ENCODE data around the gene MMP13. TPM values are rescaled to one million over a fixed set of nuclear protein-coding genes. Genes with fewer than 3 reads are reported as not detected.
"Not testable (repeated sequence)": the region's sequence is repeated elsewhere in the genome, so short reads cannot be mapped to it uniquely, and the experiment has no call there.

MMP13 gene
- 0.03 TPM in 1 of 2 replicates, not detected in the other for polyA plus RNA-seq (2013)

DNA sequence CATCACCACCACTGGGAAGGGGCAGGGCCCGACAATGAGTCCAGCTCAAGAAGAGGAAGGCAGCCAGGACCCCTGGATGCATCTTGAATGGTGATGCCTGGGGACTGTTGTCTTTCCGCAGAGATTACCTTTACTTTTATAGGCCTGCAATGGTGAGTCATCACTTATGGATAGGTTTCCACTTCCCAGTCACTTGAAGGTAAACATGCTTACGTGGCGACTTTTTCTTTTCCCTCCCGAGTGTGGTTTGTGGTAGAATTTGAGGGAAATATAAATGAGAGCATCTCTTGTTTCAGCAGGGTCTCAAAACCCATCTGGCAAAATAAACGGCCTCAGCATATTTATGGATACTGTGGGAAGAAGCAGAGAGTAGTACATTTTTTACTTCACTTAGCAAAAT is at the start of gene MMP13:
Gene MMP13, minus strand, starts transcription at position 109 of the 400 bp plus-strand sequence. Its CDS starts 27 bp downstream, at position 82.
- WGBS (ENCODE audit: extremely low coverage, insufficient coverage, insufficient read length): no CpG with 5 or more reads among the region's 6 CpGs
- H3K9me3 ChIP-seq (ENCODE audit: insufficient read depth, low read depth, low read length): no peaks in the 10 kb centered on the region
- no peak within 1 kb of the TSS for H4K12ac ChIP-seq (ENCODE audit: low read depth, low read length)

DNA sequence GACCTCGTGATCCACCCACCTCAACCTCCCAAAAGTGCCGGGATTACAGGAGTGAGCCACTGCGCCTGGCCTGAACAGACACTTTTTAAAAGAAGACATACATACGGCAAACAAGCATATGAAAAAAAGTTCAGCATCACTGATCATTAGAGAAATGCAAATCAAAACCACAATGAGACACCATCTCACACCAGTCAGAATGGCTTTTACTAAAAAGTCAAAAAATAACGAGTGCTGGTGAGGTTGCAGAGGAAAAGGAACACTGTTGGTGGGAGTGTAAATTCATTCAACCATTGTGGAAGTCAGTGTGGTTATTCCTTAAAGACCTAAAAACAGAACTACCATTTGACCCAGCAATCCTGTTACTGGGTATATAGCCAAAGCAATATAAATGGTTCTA is 48.7 kb upstream of the MMP13 start:
- not testable (repeated sequence) for H3K79me1 ChIP-seq (ENCODE audit: low read length); H3K79me2 ChIP-seq (ENCODE audit: control insufficient read depth, insufficient read depth, low read length, poor library complexity); H2BK5ac ChIP-seq (ENCODE audit: low read depth, low read length, poor library complexity); H3K18ac ChIP-seq (ENCODE audit: low read length); H3K14ac ChIP-seq (ENCODE audit: low read length); H2BK12ac ChIP-seq (ENCODE audit: low read length); H2AFZ ChIP-seq (ENCODE audit: insufficient read depth, low read length, poor library complexity); H4K91ac ChIP-seq (ENCODE audit: low read depth, low read length); H3K4me1 ChIP-seq (ENCODE audit: control insufficient read depth in 1 of 2, insufficient read depth in 2 of 2, low read length in 2 of 2); H3K27ac ChIP-seq (ENCODE audit: low read depth, low read length); H3K23ac ChIP-seq (ENCODE audit: low read length); H3K27me3 ChIP-seq (ENCODE audit: insufficient read depth, low read length); H3K4me3 ChIP-seq (ENCODE audit: low read depth, low read length); H4K8ac ChIP-seq (ENCODE audit: low read depth, low read length); H2AK5ac ChIP-seq (ENCODE audit: low read length); H3K9ac ChIP-seq (ENCODE audit: low read length); DNase-seq; H2BK120ac ChIP-seq (ENCODE audit: insufficient read depth, low read length, poor library complexity); H4K12ac ChIP-seq (ENCODE audit: low read depth, low read length); H3K4ac ChIP-seq (ENCODE audit: low read depth, low read length); H3K36me3 ChIP-seq (ENCODE audit: control insufficient read depth in 1 of 2, insufficient read depth in 2 of 2, low read length in 2 of 2); H3K9me3 ChIP-seq (ENCODE audit: insufficient read depth, low read depth, low read length); H3K4me2 ChIP-seq (ENCODE audit: low read length)
- WGBS (ENCODE audit: extremely low coverage, insufficient coverage, insufficient read length): no CpG with 5 or more reads among the region's 5 CpGs

More for the DNA sequence above, at the start of gene MMP13:
- H3K4ac ChIP-seq (ENCODE audit: low read depth, low read length): no peak within 1 kb of the TSS
- H3K9ac ChIP-seq (ENCODE audit: low read length): no peak within 1 kb of the TSS
- H3K4me1 ChIP-seq (ENCODE audit: control insufficient read depth in 1 of 2, insufficient read depth in 2 of 2, low read length in 2 of 2): no peaks in the 10 kb centered on the region
- no peak within 1 kb of the TSS for H3K4me2 ChIP-seq (ENCODE audit: low read length)
- no peak within 1 kb of the TSS for H2BK12ac ChIP-seq (ENCODE audit: low read length)
- H3K23ac ChIP-seq (ENCODE audit: low read length): no peak within 1 kb of the TSS
- no peaks in the 10 kb centered on the region for H3K79me2 ChIP-seq (ENCODE audit: control insufficient read depth, insufficient read depth, low read length, poor library complexity)
- no peak within 1 kb of the TSS for H3K4me3 ChIP-seq (ENCODE audit: low read depth, low read length)
- no peak within 1 kb of the TSS for H4K8ac ChIP-seq (ENCODE audit: low read depth, low read length)
- no peak for DNase-seq
- H4K91ac ChIP-seq (ENCODE audit: low read depth, low read length): no peak within 1 kb of the TSS
- H2BK120ac ChIP-seq (ENCODE audit: insufficient read depth, low read length, poor library complexity): no peak within 1 kb of the TSS
- H2AFZ ChIP-seq (ENCODE audit: insufficient read depth, low read length, poor library complexity): no peak within 1 kb of the TSS
- H3K14ac ChIP-seq (ENCODE audit: low read length): no peak within 1 kb of the TSS
- no peak within 1 kb of the TSS for H2AK5ac ChIP-seq (ENCODE audit: low read length)
- H2BK5ac ChIP-seq (ENCODE audit: low read depth, low read length, poor library complexity): no peak within 1 kb of the TSS
- no peaks in the 10 kb centered on the region for H3K36me3 ChIP-seq (ENCODE audit: control insufficient read depth in 1 of 2, insufficient read depth in 2 of 2, low read length in 2 of 2)
- H3K18ac ChIP-seq (ENCODE audit: low read length): no peak within 1 kb of the TSS
- H3K79me1 ChIP-seq (ENCODE audit: low read length): no peaks in the 10 kb centered on the region
- no peak within 1 kb of the TSS for H3K27ac ChIP-seq (ENCODE audit: low read depth, low read length)
- H3K27me3 ChIP-seq (ENCODE audit: insufficient read depth, low read length): no peaks in the 10 kb centered on the region

- Histone ChIP-seq H3K23ac (ENCODE audit: low read length) (no peak overlapping the region), H3K27ac (ENCODE audit: low read depth, low read length) (no peak overlapping the region), H3K4me2 (ENCODE audit: low read length) (no peak overlapping the region), H4K91ac (ENCODE audit: low read depth, low read length) (no peak overlapping the region), H3K4me3 (ENCODE audit: low read depth, low read length) (no peak overlapping the region), H4K12ac (ENCODE audit: low read depth, low read length) (no peak overlapping the region), H3K4ac (ENCODE audit: low read depth, low read length) (no peak overlapping the region), H3K9ac (ENCODE audit: low read length) (no peak overlapping the region), H3K27me3 (ENCODE audit: insufficient read depth, low read length) (no peaks in the 10 kb centered on the region), H2BK120ac (ENCODE audit: insufficient read depth, low read length, poor library complexity) (no peak overlapping the region), H3K9me3 (ENCODE audit: insufficient read depth, low read depth, low read length) (no peaks in the 10 kb centered on the region), H4K8ac (ENCODE audit: low read depth, low read length) (no peak overlapping the region), H2AK5ac (ENCODE audit: low read length) (no peak overlapping the region), H2BK12ac (ENCODE audit: low read length) (no peak overlapping the region), H2BK5ac (ENCODE audit: low read depth, low read length, poor library complexity) (no peak overlapping the region), H3K14ac (ENCODE audit: low read length) (no peak overlapping the region), H3K4me1 (ENCODE audit: control insufficient read depth in 1 of 2, insufficient read depth in 2 of 2, low read length in 2 of 2) (peaks cover 1 to 2% of the 10 kb centered on the region in 2 experiments), H2AFZ (ENCODE audit: insufficient read depth, low read length, poor library complexity) (no peak overlapping the region), H3K79me2 (ENCODE audit: control insufficient read depth, insufficient read depth, low read length, poor library complexity) (no peaks in the 10 kb centered on the region), H3K79me1 (ENCODE audit: low read length) (no peaks in the 10 kb centered on the region), H3K18ac (ENCODE audit: low read length) (no peak overlapping the region), H3K36me3 (ENCODE audit: control insufficient read depth in 1 of 2, insufficient read depth in 2 of 2, low read length in 2 of 2) (no peaks in the 10 kb centered on the region)
- no peak for DNase-seq
- no CpG with 5 or more reads among the region's 1 CpG for WGBS (ENCODE audit: extremely low coverage, insufficient coverage, insufficient read length)
Measured at GRCh38 chr11:102994105-102994504, 38.6 kb upstream of the MMP13 start.

GRCh38 chr11:102991776-102992175 is 36.2 kb upstream of the MMP13 start:
- Histone ChIP-seq H3K4me3 (ENCODE audit: low read depth, low read length) (no peak overlapping the region), H3K14ac (ENCODE audit: low read length) (no peak overlapping the region), H3K4me2 (ENCODE audit: low read length) (no peak overlapping the region), H2AK5ac (ENCODE audit: low read length) (no peak overlapping the region), H3K27ac (ENCODE audit: low read depth, low read length) (no peak overlapping the region), H3K27me3 (ENCODE audit: insufficient read depth, low read length) (no peaks in the 10 kb centered on the region), H2BK12ac (ENCODE audit: low read length) (no peak overlapping the region), H4K8ac (ENCODE audit: low read depth, low read length) (no peak overlapping the region), H3K79me2 (ENCODE audit: control insufficient read depth, insufficient read depth, low read length, poor library complexity) (no peaks in the 10 kb centered on the region), H3K36me3 (ENCODE audit: control insufficient read depth in 1 of 2, insufficient read depth in 2 of 2, low read length in 2 of 2) (no peaks in the 10 kb centered on the region), H3K4me1 (ENCODE audit: control insufficient read depth in 1 of 2, insufficient read depth in 2 of 2, low read length in 2 of 2) (peaks cover 1 to 2% of the 10 kb centered on the region in 2 experiments), H2BK120ac (ENCODE audit: insufficient read depth, low read length, poor library complexity) (no peak overlapping the region), H2BK5ac (ENCODE audit: low read depth, low read length, poor library complexity) (no peak overlapping the region), H3K18ac (ENCODE audit: low read length) (no peak overlapping the region), H3K79me1 (ENCODE audit: low read length) (no peaks in the 10 kb centered on the region), H3K4ac (ENCODE audit: low read depth, low read length) (no peak overlapping the region), H2AFZ (ENCODE audit: insufficient read depth, low read length, poor library complexity) (no peak overlapping the region), H3K23ac (ENCODE audit: low read length) (no peak overlapping the region), H3K9ac (ENCODE audit: low read length) (no peak overlapping the region), H4K91ac (ENCODE audit: low read depth, low read length) (no peak overlapping the region), H4K12ac (ENCODE audit: low read depth, low read length) (no peak overlapping the region), H3K9me3 (ENCODE audit: insufficient read depth, low read depth, low read length) (no peaks in the 10 kb centered on the region)
- DNase-seq: peak in 1 of 2 donors; percentile 15
- no CpG with 5 or more reads among the region's 3 CpGs for WGBS (ENCODE audit: extremely low coverage, insufficient coverage, insufficient read length)

All from trophoblast cell (in vitro differentiated cells and primary cell).